K562 (cell line): ENCODE measurements around the gene C1orf74. TPM values are rescaled to one million over a fixed set of nuclear protein-coding genes. Genes with fewer than 3 reads are reported as not detected.
A peak's percentile ranks its signal among the peaks of the same experiment; 100 is the strongest.

ENCODE experiments used
- ATAC-seq: fragments of 200-7000 bp; cut with Tn5 transposase; 3 replicates; pipeline ENCODE4 v1.9.1; 2020; ENCODE audit warnings: moderate library complexity
- BruUV-seq: library from RNA; stranded (reverse); fragments of 400-500 nt; replicated peaks from 2 replicates; lab custom pipeline; 2021; lab: Mats Ljungman, UMichigan
- CTCF ChIA-PET: fragments of 300-600 bp; formaldehyde crosslinking; extraction: SDS; loops from one replicate; lab custom pipeline; 2021; ENCODE audit warnings: low intra/inter-chr PET ratio; lab: Yijun Ruan, JAX
- POLR2A ChIA-PET: fragments of 300-600, 350-650 bp; sonication (Branson Sonifier 250); formaldehyde crosslinking; extraction: SDS; loops from one replicate; lab custom pipeline; 2021; ENCODE audit warnings: antibody characterized with exemption, inconsistent platforms; lab: Yijun Ruan, JAX
- DNase-seq, 4 experiments: peaks; one replicate each; pipeline versions ENCODE4 v3.0.0 to v3.0.0-alpha.2; 2011 to 2018; ENCODE audit warnings: low spot score in 3 of 4, mixed read lengths in 3 of 4; ENCODE audit errors: extremely low read depth in 1 of 4
- FAIRE-seq: peaks from 2 replicates; lab custom pipeline; 2011; peaks lifted over from hg19 to GRCh38; lab: Jason Lieb, UNC
- H2AFZ ChIP-seq: 2 replicates; pipeline ENCODE4 v1.6.0; 2011; ENCODE audit warnings: low read depth, low read length, control low read depth, inconsistent platforms
- H3K27ac ChIP-seq: fragments of 200-600 bp; 3 replicates; pipeline ENCODE4 v1.8.0; 2011; ENCODE audit warnings: low read depth, mild to moderate bottlenecking, control low read depth, inconsistent platforms, low read length, moderate library complexity, mixed read lengths; ENCODE audit errors: extremely low read depth
- H3K27me3 ChIP-seq, 2 experiments: fragments of 300-600 bp in 1 of 2; 2 replicates in 1 of 2; 3 replicates in 1 of 2; pipeline versions ENCODE4 v1.6.0 to v1.8.0; 2011; ENCODE audit warnings: inconsistent platforms in 2 of 2, low read length in 2 of 2, mild to moderate bottlenecking in 1 of 2, mixed read lengths in 1 of 2, moderate library complexity in 1 of 2; ENCODE audit not compliant: control insufficient read depth in 2 of 2, insufficient read depth in 2 of 2
- H3K36me3 ChIP-seq: fragments of 300-600 bp; 3 replicates; pipeline ENCODE4 v1.8.0; 2011; ENCODE audit warnings: mild to moderate bottlenecking, low read length, inconsistent platforms; ENCODE audit not compliant: control insufficient read depth, insufficient read depth
- H3K4me1 ChIP-seq, 2 experiments: fragments of 200-600 bp in 1 of 2; replicated peaks in 1 of 2; 2 replicates in 1 of 2; 3 replicates in 1 of 2; pipeline versions ENCODE4 v1.5.1 to v1.8.0; 2011; ENCODE audit warnings: inconsistent platforms in 2 of 2, low read length in 2 of 2, mild to moderate bottlenecking in 1 of 2, mixed read lengths in 1 of 2, moderate library complexity in 1 of 2; ENCODE audit not compliant: control insufficient read depth in 2 of 2, insufficient read depth in 2 of 2
- H3K4me2 ChIP-seq: 2 replicates; pipeline ENCODE4 v1.6.1; 2011; ENCODE audit warnings: low read length, control low read depth, inconsistent platforms, mixed read lengths; ENCODE audit not compliant: insufficient read depth
- H3K4me3 ChIP-seq: fragments of 200-600 bp; sonication (generic), shearing (Covaris generic); 2 replicates; pipeline ENCODE4 v1.5.1; 2016; ENCODE audit warnings: control low read depth, inconsistent platforms
- H3K79me2 ChIP-seq: fragments of 200-600 bp; 3 replicates; pipeline ENCODE4 v1.8.0; 2011; ENCODE audit warnings: low read length, inconsistent platforms; ENCODE audit not compliant: control insufficient read depth, insufficient read depth
- H3K9ac ChIP-seq, 2 experiments: 2 replicates each; pipeline versions ENCODE4 v1.6.0 to v1.6.1; 2011; ENCODE audit warnings: low read depth in 2 of 2, low read length in 2 of 2, control low read depth in 1 of 2, inconsistent platforms in 1 of 2, mild to moderate bottlenecking in 1 of 2, mixed read lengths in 1 of 2; ENCODE audit not compliant: insufficient read depth in 1 of 2
- H3K9me1 ChIP-seq: one replicate; pipeline ENCODE4 v1.6.0; 2011; ENCODE audit warnings: inconsistent platforms, mild to moderate bottlenecking, low read length, moderate library complexity; ENCODE audit not compliant: control insufficient read depth, insufficient read depth
- H3K9me3 ChIP-seq: replicated peaks from 2 replicates; pipeline ENCODE4 v1.5.1; 2011; ENCODE audit warnings: low read depth, low read length, inconsistent platforms; ENCODE audit not compliant: control insufficient read depth, insufficient read depth
- H4K20me1 ChIP-seq: replicated peaks from 2 replicates; pipeline ENCODE4 v1.6.1; 2011; ENCODE audit warnings: low read length, inconsistent platforms, mixed read lengths; ENCODE audit not compliant: control insufficient read depth, insufficient read depth
- BACH1 ChIP-seq: fragments of 200-800 bp; sonication (Bioruptor generic); IDR thresholded peaks from 2 replicates; pipeline ENCODE4 v1.6.1; 2016; ENCODE audit warnings: missing genetic modification characterization, missing compliant biosample characterization
- BHLHE40 ChIP-seq: IDR thresholded peaks from 2 replicates; pipeline ENCODE4 v1.6.1; 2011; ENCODE audit warnings: low read length, improper control_type of control experiment
- FIP1L1 ChIP-seq: fragments of 200-400 bp; formaldehyde crosslinking; IDR thresholded peaks from 2 replicates; pipeline ENCODE4 v1.6.1; 2018; ENCODE audit warnings: mild to moderate bottlenecking, low read depth, low read length; ENCODE audit not compliant: poor library complexity, severe bottlenecking
- MXI1 ChIP-seq: IDR thresholded peaks from 2 replicates; pipeline ENCODE4 v1.6.1; 2011; ENCODE audit warnings: low read depth, mild to moderate bottlenecking, improper control_type of control experiment, low read length
- RBFOX2 ChIP-seq: fragments of 200-400 bp; formaldehyde crosslinking; IDR thresholded peaks from 2 replicates; pipeline ENCODE4 v1.6.1; 2017; ENCODE audit warnings: low read depth, mild to moderate bottlenecking, low read length, moderate library complexity
- TCF3 ChIP-seq: sonication (generic); formaldehyde crosslinking; IDR thresholded peaks from 2 replicates; pipeline ENCODE4 v1.4.0; 2020; ENCODE audit warnings: mild to moderate bottlenecking, missing genetic modification reagents
- ZNF121 ChIP-seq: sonication (generic); formaldehyde crosslinking; conservative IDR thresholded peaks from 2 replicates; pipeline ENCODE4 v1.8.0; 2022; ENCODE audit warnings: missing genetic modification reagents
- ZNF24 ChIP-seq: fragments of 450-650 bp; IDR thresholded peaks from 2 replicates; pipeline ENCODE4 v1.6.1; 2016
- WGBS: fragments of 100-300 bp; shearing (Covaris generic); methylation state at CpG from one replicate; pipeline ENCODE4 v1.1.6; 2016; ENCODE audit warnings: low coverage, mixed read lengths; ENCODE audit not compliant: insufficient coverage; ENCODE audit errors: missing lambda C conversion rate; 5-methylcytosine and 5-hydroxymethylcytosine counted together
- in situ Hi-C: fragments of 300-500 bp; cut with MboI; formaldehyde crosslinking; loops from 4 replicates; pipeline ENCODE4 v1.15.0; 2018; ENCODE audit warnings: inconsistent platforms, mixed read lengths
- intact Hi-C: fragments of 100-400 bp; cut with micrococcal nuclease; formaldehyde crosslinking; loops from 2 replicates; pipeline ENCODE4 v1.14.2; 2022
- polyA plus RNA-seq, 8 experiments: library from polyadenylated mRNA; depleted of rRNA in 4 of 8; stranded (reverse) in 5 of 8; unstranded in 3 of 8; fragments of >200 nt; fragmentation: Nextera tagmentation in 2 of 8; fragmentation: Illumina TruSeq in 1 of 8; extraction: Ambion mirVana in 2 of 8; extraction: Trizol in 1 of 8; gene quantifications; 2 replicates each; pipeline versions ENCODE4 v1.2.1 to v1.2.3, GENCODE V29; 2011 to 2014; ENCODE audit warnings: inconsistent platforms in 1 of 8, missing spikeins in 1 of 8
- total RNA-seq, 7 experiments: library from RNA; depleted of rRNA in 6 of 7; stranded (reverse); fragments of >200 nt in 6 of 7; fragmentation: Illumina TruSeq in 2 of 7; extraction: Trizol in 2 of 7; gene quantifications; 2 replicates each; pipeline versions ENCODE4 v1.2.1 to v1.2.3, GENCODE V29; 2011 to 2021; ENCODE audit warnings: low replicate concordance in 1 of 7
- TF ChIP-seq, protein P1 (sequence below): fragments of 450-650 bp; IDR thresholded peaks from 2 replicates; pipeline ENCODE4 v1.6.1; 2016; ENCODE audit warnings: mild to moderate bottlenecking
- TF ChIP-seq, protein P2 (sequence below): fragments of 250-450 bp; sonication (Bioruptor Pico); IDR thresholded peaks from 2 replicates; pipeline ENCODE4 v1.4.0; 2020

The C1orf74 gene
- total and polyA plus RNA-seq, 9 of the 15 experiments (the other 6 are each of a cell fraction or from before 2014, with no cell fraction given) = 4.0 to 7.6 (median 5.7) TPM

DNA sequence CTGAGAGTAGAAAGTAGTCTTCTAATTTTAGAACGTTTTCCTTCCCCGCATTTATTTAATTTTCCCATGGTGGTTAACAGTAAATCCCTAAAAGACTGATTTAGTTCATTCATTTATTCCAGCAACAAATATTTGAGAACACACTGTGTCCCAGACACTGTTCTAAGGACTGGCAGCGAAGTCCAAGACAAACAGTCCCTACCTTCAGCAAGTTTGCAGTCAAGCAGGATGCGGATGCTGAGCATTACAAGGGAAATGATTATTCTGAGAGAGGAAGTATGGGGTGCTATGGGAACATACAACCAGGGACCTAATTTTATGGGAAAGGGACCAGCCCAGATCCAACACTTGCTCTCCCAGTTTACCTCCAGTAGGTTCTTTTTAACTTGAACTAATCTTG lies 1.2 kb upstream of the C1orf74 start:
- FAIRE-seq = no peak
- no TSS peak for BruUV-seq
- no peak for ATAC-seq
- peaks cover 8% of the 10 kb centered on the region for H3K36me3 ChIP-seq
- H3K27ac ChIP-seq = no peak overlapping the region
- TF ChIP-seq, protein P1, sequence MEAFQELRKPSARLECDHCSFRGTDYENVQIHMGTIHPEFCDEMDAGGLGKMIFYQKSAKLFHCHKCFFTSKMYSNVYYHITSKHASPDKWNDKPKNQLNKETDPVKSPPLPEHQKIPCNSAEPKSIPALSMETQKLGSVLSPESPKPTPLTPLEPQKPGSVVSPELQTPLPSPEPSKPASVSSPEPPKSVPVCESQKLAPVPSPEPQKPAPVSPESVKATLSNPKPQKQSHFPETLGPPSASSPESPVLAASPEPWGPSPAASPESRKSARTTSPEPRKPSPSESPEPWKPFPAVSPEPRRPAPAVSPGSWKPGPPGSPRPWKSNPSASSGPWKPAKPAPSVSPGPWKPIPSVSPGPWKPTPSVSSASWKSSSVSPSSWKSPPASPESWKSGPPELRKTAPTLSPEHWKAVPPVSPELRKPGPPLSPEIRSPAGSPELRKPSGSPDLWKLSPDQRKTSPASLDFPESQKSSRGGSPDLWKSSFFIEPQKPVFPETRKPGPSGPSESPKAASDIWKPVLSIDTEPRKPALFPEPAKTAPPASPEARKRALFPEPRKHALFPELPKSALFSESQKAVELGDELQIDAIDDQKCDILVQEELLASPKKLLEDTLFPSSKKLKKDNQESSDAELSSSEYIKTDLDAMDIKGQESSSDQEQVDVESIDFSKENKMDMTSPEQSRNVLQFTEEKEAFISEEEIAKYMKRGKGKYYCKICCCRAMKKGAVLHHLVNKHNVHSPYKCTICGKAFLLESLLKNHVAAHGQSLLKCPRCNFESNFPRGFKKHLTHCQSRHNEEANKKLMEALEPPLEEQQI = no peak
- TF ChIP-seq RBFOX2 (no peak), TCF3 (CRISPR knock-in tag) (no peak), BHLHE40 (no peak), ZNF121 (CRISPR knock-in tag) (no peak), BACH1 (tag) (no peak), ZNF24 (no peak), FIP1L1 (no peak), MXI1 (no peak)
- TF ChIP-seq, protein P2, sequence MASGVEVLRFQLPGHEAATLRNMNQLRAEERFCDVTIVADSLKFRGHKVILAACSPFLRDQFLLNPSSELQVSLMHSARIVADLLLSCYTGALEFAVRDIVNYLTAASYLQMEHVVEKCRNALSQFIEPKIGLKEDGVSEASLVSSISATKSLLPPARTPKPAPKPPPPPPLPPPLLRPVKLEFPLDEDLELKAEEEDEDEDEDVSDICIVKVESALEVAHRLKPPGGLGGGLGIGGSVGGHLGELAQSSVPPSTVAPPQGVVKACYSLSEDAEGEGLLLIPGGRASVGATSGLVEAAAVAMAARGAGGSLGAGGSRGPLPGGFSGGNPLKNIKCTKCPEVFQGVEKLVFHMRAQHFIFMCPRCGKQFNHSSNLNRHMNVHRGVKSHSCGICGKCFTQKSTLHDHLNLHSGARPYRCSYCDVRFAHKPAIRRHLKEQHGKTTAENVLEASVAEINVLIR = no peak
- H2AFZ ChIP-seq = peak overlapping the region; percentile 98
- ChIA-PET CTCF (no interaction called here), POLR2A (no interaction called here)
- intact Hi-C loops = loop anchor here (1.0 kb wide), 1 partner anchor 38 kb away; no protein-coding TSS in a partner anchor
- WGBS = 80% methylated on average over 4 of the region's 4 CpGs
- DNase-seq = no peak
- H3K4me3 ChIP-seq = no peak overlapping the region
- no peak overlapping the region for H3K4me2 ChIP-seq
- H3K27me3 ChIP-seq = peaks cover 8 to 14% of the 10 kb centered on the region in 2 experiments; a peak in 4 of 5 replicates
- H3K4me1 ChIP-seq = peaks cover 3 to 11% of the 10 kb centered on the region in 2 experiments; a peak in 3 of 5 replicates
- in situ Hi-C loops = no loop called here
- peaks cover 11% of the 10 kb centered on the region; the same call in 2 of the 3 replicates for H3K79me2 ChIP-seq
- H3K9me3 ChIP-seq = peaks cover 10% of the 10 kb centered on the region
- H4K20me1 ChIP-seq = no peaks in the 10 kb centered on the region
- no peak overlapping the region for H3K9ac ChIP-seq
- no peaks in the 10 kb centered on the region for H3K9me1 ChIP-seq
